AG04450 (cell line): ENCODE data around the gene ACER2. TPM values are rescaled to one million over a fixed set of nuclear protein-coding genes. Genes with fewer than 3 reads are reported as not detected.

ENCODE experiments used
- CTCF ChIA-PET: fragments of 300-600, 350-600 bp; formaldehyde crosslinking; extraction: SDS; loops from one replicate; lab custom pipeline; 2022; ENCODE audit warnings: antibody characterized with exemption, inconsistent platforms; lab: Charles Lee
- POLR2A ChIA-PET: fragments of 350-600 bp; formaldehyde crosslinking; extraction: SDS; loops from one replicate; lab custom pipeline; 2021; ENCODE audit warnings: antibody characterized with exemption, inconsistent platforms; lab: Yijun Ruan, JAX
- DNase-seq: peaks from one replicate; pipeline ENCODE4 v3.0.0-alpha.2; 2011; ENCODE audit warnings: low read depth, low spot score
- H3K27ac ChIP-seq: one replicate; pipeline ENCODE4 v1.5.1; 2012; ENCODE audit warnings: low read depth, low read length, control low read depth
- H3K27me3 ChIP-seq: one replicate; pipeline ENCODE4 v1.6.0; 2012; ENCODE audit warnings: low read length; ENCODE audit not compliant: control insufficient read depth, insufficient read depth
- H3K4me3 ChIP-seq: 2 replicates; pipeline ENCODE4 v1.5.1; 2011; ENCODE audit warnings: mild to moderate bottlenecking, low read depth, low read length, control low read depth
- H3K9me3 ChIP-seq: 2 replicates; pipeline ENCODE4 v1.5.1; 2012; ENCODE audit warnings: low read length; ENCODE audit not compliant: control insufficient read depth, insufficient read depth
- CTCF ChIP-seq: IDR thresholded peaks from 2 replicates; pipeline ENCODE4 v1.5.1; 2011; ENCODE audit warnings: low read depth, low read length, control low read depth, inconsistent platforms
- polyA plus RNA-seq: library from polyadenylated mRNA; depleted of rRNA; stranded (reverse); fragments of >200 nt; gene quantifications from 2 replicates; pipeline ENCODE4 v1.2.3, GENCODE V29; 2011; rRNA removed

Gene ACER2
- polyA plus RNA-seq, 1 experiment: 2.3 TPM

DNA sequence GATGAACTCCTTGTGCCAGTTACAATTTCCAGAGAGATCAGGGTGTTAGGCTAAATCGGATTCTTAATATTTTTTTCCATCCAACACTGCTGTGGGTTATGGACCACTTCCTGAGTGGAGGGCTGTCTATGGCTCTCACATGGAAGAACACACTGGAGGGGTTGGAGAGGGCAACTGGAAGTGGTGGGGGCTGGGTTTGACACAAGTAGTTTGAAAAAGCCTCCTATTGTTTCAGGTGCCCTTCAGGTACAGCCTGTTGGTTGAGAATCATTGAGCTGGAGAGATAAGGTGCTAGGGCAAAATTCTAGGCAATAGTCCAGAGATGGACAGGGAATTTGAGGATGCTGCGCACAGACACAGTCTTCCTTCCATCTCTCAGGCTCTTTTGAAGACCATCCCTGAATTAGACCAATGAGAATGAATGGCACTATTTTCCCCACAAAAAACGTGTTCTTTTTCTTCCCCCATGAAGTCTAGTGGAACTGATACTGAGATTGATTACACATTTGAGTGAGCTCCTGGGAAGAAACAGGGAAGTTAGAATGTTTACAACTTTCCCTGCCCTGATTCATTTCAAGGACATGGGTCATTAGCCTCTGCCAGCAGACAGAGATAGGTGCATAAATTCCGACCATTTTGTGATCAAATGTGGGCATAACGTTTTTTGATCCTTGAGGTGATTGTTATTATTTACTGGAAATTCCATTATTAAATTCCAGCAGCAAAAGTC, 87.7 kb downstream of the ACER2 start:
- POLR2A ChIA-PET: no interaction called here
- H3K27me3 ChIP-seq: peaks cover 12% of the 10 kb centered on the region
- H3K4me3 ChIP-seq: no peak overlapping the region
- no peak for DNase-seq
- TF ChIP-seq CTCF: no peak
- no peaks in the 10 kb centered on the region for H3K9me3 ChIP-seq
- CTCF ChIA-PET: interaction anchor here (0.8 kb wide), 1 partner anchor 31 kb away, joined by 3 read pairs; no protein-coding TSS in a partner anchor
- no peak overlapping the region for H3K27ac ChIP-seq

- H3K27me3 ChIP-seq: peaks cover 12% of the 10 kb centered on the region
- no peak for DNase-seq
- ChIA-PET CTCF (interaction anchor here (0.8 to 1.1 kb wide), 2 partner anchors 32 kb away, joined by 3 to 4 read pairs; no protein-coding TSS in a partner anchor), POLR2A (no interaction called here)
- H3K4me3 ChIP-seq: no peak overlapping the region
- no peaks in the 10 kb centered on the region for H3K9me3 ChIP-seq
- no peak for TF ChIP-seq CTCF
- no peak overlapping the region for H3K27ac ChIP-seq
These were observed 88.5 kb downstream of the ACER2 start for GRCh38 chr9:19497276-19497675.

DNA sequence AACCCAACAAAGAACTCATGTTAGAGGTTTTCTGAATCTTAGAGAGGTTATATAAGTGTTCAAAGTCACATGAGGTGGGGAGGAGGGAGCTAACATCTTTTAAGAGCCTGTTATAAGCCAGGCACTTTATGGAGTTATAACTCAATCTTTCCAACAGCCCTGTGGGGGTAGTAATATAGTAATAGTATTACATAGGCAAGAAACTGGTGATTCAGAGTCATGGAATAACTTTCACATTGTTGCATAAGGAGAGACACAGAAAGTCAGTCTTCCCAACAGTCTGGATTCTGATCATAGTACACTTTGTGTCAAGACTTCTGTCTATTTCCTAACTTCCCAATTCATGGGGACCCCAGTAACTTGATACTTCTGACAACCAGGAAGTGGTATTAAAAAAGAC, 89.2 kb downstream of the ACER2 start:
- no peak for DNase-seq
- H3K27me3 ChIP-seq: peaks cover 12% of the 10 kb centered on the region
- ChIA-PET CTCF (interaction anchor here (1.1 kb wide), 1 partner anchor 33 kb away, joined by 4 read pairs; no protein-coding TSS in a partner anchor), POLR2A (no interaction called here)
- no peak overlapping the region for H3K4me3 ChIP-seq
- H3K27ac ChIP-seq: no peak overlapping the region
- no peak for TF ChIP-seq CTCF
- H3K9me3 ChIP-seq: no peaks in the 10 kb centered on the region

Other genes with a start within 250 kb of the ACER2 start
- 20.5 and 27.9 TPM in 2 replicates for gene DENND4C, start 178.3 kb upstream of the ACER2 start, polyA plus RNA-seq
- gene RPS6, start 28.8 kb upstream of the ACER2 start, polyA plus RNA-seq: 3,064 and 3,310 TPM in 2 replicates